ENCODE results near the gene B3GAT3. TPM values are rescaled to one million over a fixed set of nuclear protein-coding genes. Genes with fewer than 3 reads are reported as not detected.
A peak's percentile ranks its signal among the peaks of the same experiment; 100 is the strongest.

B3GAT3 gene
- total and polyA plus RNA-seq, 2 experiments from 2014 or later = 46.4 to 64.9 TPM

DNA sequence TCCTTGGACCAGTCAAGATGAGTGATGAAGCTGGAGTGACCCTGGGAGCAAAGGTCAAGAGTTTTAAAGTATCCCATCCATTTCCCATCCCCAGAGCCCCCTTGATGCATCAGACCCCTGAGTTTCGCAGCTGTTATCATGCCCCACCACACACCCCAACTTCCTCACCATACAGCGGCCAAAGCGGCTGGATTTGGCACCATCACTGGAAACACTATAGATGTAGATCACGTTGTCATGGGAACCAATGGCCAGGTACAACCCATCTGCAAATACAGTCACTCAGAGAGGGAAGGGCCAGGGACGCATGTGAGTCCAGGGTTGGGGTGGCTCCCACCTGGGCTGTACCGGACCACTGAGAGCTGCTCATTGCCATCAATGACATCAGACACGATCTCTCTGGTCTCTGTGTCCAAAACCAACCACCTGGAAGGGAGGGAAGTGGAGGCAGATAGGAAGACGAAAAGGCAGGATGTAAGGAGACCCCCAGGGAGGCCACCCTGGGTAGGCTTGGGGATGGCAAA is 17.9 kb downstream of the B3GAT3 start:
- no peaks in the 10 kb centered on the region for H3K27me3 ChIP-seq
- H3K27ac ChIP-seq = no peak overlapping the region
- H3K9me3 ChIP-seq (ENCODE audit: low read depth) = no peaks in the 10 kb centered on the region
- peaks cover 23% of the 10 kb centered on the region for H3K4me1 ChIP-seq (ENCODE audit: low read depth)
- TF ChIP-seq, protein P1, sequence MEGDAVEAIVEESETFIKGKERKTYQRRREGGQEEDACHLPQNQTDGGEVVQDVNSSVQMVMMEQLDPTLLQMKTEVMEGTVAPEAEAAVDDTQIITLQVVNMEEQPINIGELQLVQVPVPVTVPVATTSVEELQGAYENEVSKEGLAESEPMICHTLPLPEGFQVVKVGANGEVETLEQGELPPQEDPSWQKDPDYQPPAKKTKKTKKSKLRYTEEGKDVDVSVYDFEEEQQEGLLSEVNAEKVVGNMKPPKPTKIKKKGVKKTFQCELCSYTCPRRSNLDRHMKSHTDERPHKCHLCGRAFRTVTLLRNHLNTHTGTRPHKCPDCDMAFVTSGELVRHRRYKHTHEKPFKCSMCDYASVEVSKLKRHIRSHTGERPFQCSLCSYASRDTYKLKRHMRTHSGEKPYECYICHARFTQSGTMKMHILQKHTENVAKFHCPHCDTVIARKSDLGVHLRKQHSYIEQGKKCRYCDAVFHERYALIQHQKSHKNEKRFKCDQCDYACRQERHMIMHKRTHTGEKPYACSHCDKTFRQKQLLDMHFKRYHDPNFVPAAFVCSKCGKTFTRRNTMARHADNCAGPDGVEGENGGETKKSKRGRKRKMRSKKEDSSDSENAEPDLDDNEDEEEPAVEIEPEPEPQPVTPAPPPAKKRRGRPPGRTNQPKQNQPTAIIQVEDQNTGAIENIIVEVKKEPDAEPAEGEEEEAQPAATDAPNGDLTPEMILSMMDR (IDR thresholded peaks at IDR 0.05; ENCODE audit: low read depth, low read length) = no peak
- H3K4me3 ChIP-seq = no peak overlapping the region
- DNase-seq (ENCODE audit: low read depth in 1 of 2, low spot score in 1 of 2) = no peak
- no peaks in the 10 kb centered on the region for H3K36me3 ChIP-seq

DNA sequence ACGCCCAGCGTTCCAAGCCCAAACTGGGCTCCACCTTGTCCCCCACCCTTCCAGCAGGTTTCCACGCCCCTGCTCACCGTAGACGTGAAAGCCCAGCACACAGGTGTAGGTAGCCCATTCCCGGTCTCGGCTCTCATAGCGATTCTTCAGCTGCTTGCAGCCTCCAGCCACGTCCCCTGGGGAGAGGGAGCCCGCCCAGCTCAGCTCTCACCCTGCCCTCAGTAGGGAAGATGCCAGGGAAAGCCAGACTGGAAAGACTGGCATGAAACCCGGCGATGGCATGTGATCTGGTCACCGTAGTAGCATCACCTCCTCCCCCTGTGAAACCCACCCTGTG is 18.7 kb downstream of the B3GAT3 start:
- Histone ChIP-seq H3K9me3 (ENCODE audit: low read depth) (no peaks in the 10 kb centered on the region), H3K36me3 (peaks cover 4% of the 10 kb centered on the region), H3K4me3 (no peak overlapping the region), H3K4me1 (ENCODE audit: low read depth) (peaks cover 26% of the 10 kb centered on the region), H3K27ac (no peak overlapping the region), H3K27me3 (no peaks in the 10 kb centered on the region)
- TF ChIP-seq, protein P1 (IDR thresholded peaks at IDR 0.05; ENCODE audit: low read depth, low read length) = no peak
- DNase-seq (ENCODE audit: low read depth in 1 of 2, low spot score in 1 of 2) = no peak

DNA sequence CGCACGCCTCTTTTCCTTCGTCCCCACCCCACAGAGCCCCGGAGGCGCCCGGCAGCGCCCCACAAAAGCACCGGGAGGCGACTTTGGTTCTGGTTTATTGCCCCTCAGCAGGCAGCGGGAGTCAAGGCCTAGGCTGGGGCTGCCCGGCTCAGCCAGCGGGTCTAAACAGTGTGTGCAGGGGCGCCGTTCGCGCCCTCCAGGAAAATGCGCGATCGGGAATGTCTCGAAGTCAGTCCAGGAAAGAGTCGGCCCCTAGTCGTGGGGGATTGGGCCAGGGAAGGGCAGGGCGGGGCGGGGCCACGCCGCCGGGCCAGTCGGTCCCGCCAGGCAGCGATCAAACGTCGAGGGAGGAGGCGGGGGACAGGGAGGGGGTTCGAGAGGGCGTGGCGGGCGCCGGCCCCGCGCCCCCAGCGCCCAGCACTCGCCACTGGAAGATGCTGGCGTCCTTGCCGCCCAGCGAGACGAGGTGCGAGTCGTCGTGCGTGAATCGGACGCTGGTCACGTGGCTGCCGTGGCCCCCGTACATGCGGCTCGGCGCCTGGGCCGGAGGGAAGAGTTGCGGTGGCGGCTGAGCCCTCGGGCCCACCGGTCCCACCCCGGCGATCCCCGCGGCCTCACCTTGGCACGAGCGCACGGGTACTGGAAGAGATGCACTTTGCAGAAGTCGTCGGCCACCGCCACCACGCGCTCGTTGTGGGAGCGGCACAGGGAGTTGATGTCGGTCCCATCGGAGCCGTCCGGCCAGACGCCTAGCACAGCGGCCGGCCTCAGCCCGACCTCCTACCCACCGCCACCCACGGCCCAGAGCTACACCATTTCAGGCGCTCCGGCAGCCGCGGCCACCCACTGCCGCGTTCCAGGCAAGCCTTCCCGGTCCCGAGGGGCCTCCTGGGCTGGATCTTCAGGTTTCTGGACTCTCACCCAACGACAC is 19.4 kb downstream of the B3GAT3 start:
- peak overlapping the region; percentile 35 for H3K27ac ChIP-seq
- peaks cover 26% of the 10 kb centered on the region for H3K4me1 ChIP-seq (ENCODE audit: low read depth)
- TF ChIP-seq, protein P1 (IDR thresholded peaks at IDR 0.05; ENCODE audit: low read depth, low read length) = no peak
- peak; percentile 72 to 82 for DNase-seq (ENCODE audit: low read depth in 1 of 2, low spot score in 1 of 2)
- peak overlapping the region; percentile 33 for H3K4me3 ChIP-seq
- no peaks in the 10 kb centered on the region for H3K9me3 ChIP-seq (ENCODE audit: low read depth)
- H3K27me3 ChIP-seq = no peaks in the 10 kb centered on the region
- H3K36me3 ChIP-seq = peaks cover 10% of the 10 kb centered on the region

DNA sequence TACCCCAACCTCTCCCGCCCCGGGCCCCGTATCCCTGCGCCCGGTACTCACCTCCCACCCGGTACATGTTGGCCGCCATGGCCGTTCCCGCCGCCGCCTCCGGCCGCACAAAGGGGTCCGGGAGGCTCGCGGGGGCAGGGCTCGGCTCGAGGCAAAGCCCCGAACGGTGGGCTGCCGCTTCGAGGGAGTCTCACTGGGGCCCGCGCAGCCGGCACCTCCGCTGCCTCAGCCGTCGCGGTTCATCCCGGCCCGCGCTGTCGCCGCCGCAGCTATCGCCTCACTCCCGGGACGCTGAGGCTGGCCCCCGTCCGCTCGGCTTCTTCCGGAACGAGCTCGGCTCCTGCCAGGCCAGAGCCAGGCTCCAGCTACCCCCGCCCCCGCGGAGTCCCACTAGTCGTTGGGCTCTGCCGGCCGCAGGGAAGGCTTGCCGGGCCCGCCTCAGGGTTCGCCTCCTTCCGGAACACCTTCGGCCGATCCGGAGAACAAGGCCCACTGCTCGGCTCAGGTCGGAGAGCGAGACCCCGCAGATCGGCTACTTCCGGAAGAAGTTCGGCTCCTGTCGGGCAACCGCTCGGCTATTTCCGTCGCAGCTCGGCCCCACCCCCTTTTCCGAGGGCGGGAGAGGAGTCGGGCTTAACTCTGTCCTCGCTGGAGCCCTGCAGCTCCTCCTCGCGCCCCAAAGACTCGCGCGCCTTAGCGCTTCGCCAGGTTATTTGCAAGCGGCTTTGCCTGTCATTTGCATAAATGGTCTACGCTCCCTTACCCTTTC is 20.2 kb downstream of the B3GAT3 start, which contains the start of gene MTA2:
MTA2 (minus strand) TSS at position 494 of the 769 bp plus-strand sequence; CDS start at position 79, 415 bp downstream.
- TF ChIP-seq, protein P1 (IDR thresholded peaks at IDR 0.05; ENCODE audit: low read depth, low read length) = no peak
- H3K27ac ChIP-seq = peak within 1 kb of the TSS; percentile 90
- peak within 1 kb of the TSS; percentile 72 for H3K4me3 ChIP-seq
- H3K27me3 ChIP-seq = no peaks in the 10 kb centered on the region
- H3K4me1 ChIP-seq (ENCODE audit: low read depth) = peaks cover 21% of the 10 kb centered on the region
- DNase-seq (ENCODE audit: low read depth in 1 of 2, low spot score in 1 of 2) = peak; percentile 99
- peaks cover 14% of the 10 kb centered on the region for H3K36me3 ChIP-seq
- H3K9me3 ChIP-seq (ENCODE audit: low read depth) = no peaks in the 10 kb centered on the region

DNA sequence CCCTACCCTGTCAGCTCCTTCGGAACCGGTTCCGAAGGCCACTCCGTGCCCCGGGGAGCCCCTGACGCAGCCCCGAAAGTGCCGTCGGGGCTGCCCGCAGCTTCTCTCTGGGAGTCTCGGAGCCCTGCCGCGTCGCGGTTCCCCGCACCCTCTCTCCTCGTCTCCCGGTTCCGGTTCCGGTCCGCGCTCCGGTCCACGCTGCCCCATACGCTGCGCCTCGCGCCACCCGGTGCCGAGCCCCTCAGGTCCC is 20.7 kb downstream of the B3GAT3 start:
- H3K27me3 ChIP-seq = no peaks in the 10 kb centered on the region
- TF ChIP-seq, protein P1 (IDR thresholded peaks at IDR 0.05; ENCODE audit: low read depth, low read length) = no peak
- H3K4me3 ChIP-seq = peak overlapping the region; percentile 72
- peak in 1 of 2 donors; percentile 41 for DNase-seq (ENCODE audit: low read depth in 1 of 2, low spot score in 1 of 2)
- H3K27ac ChIP-seq = peak overlapping the region; percentile 90
- no peaks in the 10 kb centered on the region for H3K9me3 ChIP-seq (ENCODE audit: low read depth)
- peaks cover 20% of the 10 kb centered on the region for H3K36me3 ChIP-seq
- peaks cover 21% of the 10 kb centered on the region for H3K4me1 ChIP-seq (ENCODE audit: low read depth)
